ENCODE data around the gene PRKAG2. TPM values are rescaled to one million over a fixed set of nuclear protein-coding genes. Genes with fewer than 3 reads are reported as not detected.

PRKAG2 gene
- total and polyA plus RNA-seq, 2 experiments from 2014 or later, result 9.1 to 14.9 TPM

DNA sequence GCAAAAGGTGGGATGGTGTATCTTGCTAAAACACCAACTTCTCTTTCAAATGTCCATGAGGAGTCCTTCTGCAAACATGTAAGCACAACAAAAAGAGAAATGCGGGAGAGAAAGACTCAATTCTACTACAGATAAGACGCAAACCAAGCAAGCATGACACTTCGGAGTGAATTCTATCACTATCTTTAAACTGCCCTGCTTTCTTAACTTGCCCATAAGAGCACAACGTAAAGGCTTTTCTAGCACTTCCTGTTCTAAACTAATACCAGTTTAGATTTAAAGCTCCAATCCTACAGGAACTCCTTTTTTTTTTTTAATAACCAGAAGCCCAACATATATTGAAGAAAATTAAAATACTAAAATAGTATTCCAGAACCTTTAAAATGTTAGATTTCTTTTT lies 365.6 kb downstream of the PRKAG2 start (continued):
- TF ChIP-seq, protein P1, sequence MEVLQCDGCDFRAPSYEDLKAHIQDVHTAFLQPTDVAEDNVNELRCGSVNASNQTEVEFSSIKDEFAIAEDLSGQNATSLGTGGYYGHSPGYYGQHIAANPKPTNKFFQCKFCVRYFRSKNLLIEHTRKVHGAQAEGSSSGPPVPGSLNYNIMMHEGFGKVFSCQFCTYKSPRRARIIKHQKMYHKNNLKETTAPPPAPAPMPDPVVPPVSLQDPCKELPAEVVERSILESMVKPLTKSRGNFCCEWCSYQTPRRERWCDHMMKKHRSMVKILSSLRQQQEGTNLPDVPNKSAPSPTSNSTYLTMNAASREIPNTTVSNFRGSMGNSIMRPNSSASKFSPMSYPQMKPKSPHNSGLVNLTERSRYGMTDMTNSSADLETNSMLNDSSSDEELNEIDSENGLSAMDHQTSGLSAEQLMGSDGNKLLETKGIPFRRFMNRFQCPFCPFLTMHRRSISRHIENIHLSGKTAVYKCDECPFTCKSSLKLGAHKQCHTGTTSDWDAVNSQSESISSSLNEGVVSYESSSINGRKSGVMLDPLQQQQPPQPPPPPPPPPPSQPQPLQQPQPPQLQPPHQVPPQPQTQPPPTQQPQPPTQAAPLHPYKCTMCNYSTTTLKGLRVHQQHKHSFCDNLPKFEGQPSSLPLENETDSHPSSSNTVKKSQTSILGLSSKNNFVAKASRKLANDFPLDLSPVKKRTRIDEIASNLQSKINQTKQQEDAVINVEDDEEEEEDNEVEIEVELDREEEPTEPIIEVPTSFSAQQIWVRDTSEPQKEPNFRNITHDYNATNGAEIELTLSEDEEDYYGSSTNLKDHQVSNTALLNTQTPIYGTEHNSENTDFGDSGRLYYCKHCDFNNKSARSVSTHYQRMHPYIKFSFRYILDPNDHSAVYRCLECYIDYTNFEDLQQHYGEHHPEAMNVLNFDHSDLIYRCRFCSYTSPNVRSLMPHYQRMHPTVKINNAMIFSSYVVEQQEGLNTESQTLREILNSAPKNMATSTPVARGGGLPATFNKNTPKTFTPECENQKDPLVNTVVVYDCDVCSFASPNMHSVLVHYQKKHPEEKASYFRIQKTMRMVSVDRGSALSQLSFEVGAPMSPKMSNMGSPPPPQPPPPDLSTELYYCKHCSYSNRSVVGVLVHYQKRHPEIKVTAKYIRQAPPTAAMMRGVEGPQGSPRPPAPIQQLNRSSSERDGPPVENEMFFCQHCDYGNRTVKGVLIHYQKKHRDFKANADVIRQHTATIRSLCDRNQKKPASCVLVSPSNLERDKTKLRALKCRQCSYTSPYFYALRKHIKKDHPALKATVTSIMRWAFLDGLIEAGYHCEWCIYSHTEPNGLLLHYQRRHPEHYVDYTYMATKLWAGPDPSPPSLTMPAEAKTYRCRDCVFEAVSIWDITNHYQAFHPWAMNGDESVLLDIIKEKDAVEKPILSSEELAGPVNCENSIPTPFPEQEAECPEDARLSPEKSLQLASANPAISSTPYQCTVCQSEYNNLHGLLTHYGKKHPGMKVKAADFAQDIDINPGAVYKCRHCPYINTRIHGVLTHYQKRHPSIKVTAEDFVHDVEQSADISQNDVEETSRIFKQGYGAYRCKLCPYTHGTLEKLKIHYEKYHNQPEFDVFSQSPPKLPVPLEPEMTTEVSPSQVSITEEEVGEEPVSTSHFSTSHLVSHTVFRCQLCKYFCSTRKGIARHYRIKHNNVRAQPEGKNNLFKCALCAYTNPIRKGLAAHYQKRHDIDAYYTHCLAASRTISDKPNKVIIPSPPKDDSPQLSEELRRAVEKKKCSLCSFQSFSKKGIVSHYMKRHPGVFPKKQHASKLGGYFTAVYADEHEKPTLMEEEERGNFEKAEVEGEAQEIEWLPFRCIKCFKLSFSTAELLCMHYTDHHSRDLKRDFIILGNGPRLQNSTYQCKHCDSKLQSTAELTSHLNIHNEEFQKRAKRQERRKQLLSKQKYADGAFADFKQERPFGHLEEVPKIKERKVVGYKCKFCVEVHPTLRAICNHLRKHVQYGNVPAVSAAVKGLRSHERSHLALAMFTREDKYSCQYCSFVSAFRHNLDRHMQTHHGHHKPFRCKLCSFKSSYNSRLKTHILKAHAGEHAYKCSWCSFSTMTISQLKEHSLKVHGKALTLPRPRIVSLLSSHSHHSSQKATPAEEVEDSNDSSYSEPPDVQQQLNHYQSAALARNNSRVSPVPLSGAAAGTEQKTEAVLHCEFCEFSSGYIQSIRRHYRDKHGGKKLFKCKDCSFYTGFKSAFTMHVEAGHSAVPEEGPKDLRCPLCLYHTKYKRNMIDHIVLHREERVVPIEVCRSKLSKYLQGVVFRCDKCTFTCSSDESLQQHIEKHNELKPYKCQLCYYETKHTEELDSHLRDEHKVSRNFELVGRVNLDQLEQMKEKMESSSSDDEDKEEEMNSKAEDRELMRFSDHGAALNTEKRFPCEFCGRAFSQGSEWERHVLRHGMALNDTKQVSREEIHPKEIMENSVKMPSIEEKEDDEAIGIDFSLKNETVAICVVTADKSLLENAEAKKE (CRISPR knock-in tag; IDR thresholded peaks at IDR 0.05), result no peak
- no peak for TF ChIP-seq POLR2AphosphoS5 (IDR thresholded peaks at IDR 0.05; ENCODE audit: low read depth)
- no peak for TF ChIP-seq ZNF331 (CRISPR knock-in tag; IDR thresholded peaks at IDR 0.05; ENCODE audit: low read depth)
- no peak for TF ChIP-seq REST (IDR thresholded peaks at IDR 0.05; ENCODE audit: unreplicated experiment)
- no peak for TF ChIP-seq EZH2phosphoT487 (IDR thresholded peaks at IDR 0.05; ENCODE audit: unreplicated experiment)
